Fibroblast of upper back skin (primary cell): ENCODE measurements around the gene RALGDS.

Experiments
- DNase-seq: peaks from one replicate; pipeline ENCODE4 v3.0.0-alpha.2; 2013

Gene RALGDS

DNA sequence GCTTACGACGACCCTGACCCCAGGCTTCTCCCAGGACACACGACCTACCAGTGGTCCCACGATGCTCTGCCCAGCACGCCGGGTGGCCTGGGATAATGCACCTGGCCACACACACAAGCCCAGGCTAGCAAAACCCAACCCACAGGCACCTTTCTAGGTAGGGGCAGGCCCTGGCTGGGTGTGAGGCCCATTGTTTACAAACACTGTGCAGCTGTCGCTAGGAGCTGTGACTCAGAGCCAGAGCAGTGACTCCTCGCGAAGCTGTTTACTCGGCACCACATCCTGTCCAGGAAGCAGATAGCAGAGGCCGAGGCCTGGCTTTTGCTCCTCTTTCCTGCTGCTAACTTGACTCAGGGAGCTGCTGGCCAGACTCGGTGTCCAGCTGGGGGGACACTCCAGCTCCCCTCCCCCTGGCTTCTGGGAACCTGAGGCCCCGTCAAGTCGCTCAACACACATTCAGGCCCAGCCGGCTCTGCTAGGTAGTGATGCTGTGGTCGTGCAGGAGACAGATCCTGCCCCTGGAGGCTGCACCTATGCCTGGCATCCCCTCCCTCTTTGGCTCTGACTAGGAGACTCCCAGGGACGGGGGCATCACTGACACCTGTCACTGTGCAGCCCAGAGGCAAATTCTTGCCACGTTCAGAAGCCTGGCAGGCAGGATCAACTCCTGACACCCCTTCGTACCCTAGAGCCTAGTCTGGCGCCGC, 12.8 kb upstream of the RALGDS start:
- DNase-seq: peak; percentile 79

- DNase-seq: no peak
Measured at GRCh38 chr9:133132174-133132573, 11.1 kb upstream of the RALGDS start.

- DNase-seq: no peak
Measured at GRCh38 chr9:133131506-133131905, 10.5 kb upstream of the RALGDS start.

DNA sequence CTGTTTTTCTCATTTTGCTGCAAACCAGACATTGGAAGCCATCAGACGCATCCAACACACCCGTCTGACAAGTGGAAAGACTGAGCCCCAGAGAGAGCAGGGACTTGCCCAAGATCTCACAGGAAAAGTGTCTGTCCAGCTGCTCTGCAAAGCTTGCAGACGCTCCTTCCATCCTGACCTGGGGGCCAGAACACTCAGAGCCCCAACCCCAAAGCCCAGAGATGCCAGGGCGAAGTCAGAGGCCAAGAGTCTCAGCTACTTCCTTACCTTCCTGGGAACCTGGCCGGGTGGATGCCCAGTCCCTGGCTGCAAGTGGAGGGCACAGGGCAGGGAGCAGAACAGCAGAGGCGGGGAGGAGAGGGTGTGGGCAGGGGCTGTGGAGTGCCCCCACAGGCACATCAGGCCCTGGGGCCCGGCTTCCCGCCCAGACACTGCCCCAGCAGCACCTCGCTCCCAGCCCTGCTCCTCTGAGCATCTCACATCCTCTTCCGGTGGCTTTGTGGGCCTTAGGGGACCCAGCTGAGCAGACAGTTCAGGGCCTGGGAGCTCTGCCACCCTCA, 9.7 kb upstream of the RALGDS start:
- DNase-seq: no peak

DNA sequence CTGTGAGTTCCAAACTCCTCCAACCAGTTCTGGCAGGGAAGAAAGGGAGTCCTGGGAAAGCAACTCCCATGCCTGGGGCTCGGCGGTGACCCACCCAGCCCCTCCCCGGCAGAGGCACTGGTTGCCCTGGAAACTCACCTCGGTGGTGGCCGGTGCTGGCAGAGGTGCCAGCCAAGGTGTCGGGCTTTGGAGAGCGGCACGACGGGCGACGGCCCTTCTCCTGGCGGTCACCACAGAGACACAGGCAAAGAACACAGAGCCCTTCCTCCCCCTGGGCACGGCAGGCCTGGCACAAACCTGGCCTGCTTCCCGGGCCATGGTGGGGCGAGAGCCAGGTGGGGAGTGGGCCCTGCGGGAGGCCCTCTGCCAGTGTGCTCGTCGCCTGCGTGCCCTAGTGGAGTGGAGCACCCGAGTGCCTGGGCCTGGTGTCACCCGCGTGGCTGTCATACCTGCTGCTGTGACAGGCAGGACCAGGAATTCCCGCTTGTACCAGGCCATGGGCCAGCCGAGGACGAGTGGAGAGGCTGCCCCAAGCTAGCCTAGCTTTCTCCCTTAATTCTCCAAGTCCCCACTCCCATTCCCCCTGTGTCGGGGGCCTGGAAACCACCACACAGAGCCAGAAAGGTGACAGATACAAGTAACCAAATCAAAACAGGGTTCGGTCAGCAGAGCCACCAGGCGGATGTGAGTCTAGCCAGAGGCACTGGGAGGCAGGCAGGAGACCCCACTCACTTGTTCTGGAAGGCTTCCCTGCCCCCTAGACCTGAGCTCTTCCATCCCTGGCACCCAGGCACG, 8.2 kb upstream of the RALGDS start:
- no peak for DNase-seq

- DNase-seq: no peak
Measured at GRCh38 chr9:133128152-133128551, 7.1 kb upstream of the RALGDS start.

DNA sequence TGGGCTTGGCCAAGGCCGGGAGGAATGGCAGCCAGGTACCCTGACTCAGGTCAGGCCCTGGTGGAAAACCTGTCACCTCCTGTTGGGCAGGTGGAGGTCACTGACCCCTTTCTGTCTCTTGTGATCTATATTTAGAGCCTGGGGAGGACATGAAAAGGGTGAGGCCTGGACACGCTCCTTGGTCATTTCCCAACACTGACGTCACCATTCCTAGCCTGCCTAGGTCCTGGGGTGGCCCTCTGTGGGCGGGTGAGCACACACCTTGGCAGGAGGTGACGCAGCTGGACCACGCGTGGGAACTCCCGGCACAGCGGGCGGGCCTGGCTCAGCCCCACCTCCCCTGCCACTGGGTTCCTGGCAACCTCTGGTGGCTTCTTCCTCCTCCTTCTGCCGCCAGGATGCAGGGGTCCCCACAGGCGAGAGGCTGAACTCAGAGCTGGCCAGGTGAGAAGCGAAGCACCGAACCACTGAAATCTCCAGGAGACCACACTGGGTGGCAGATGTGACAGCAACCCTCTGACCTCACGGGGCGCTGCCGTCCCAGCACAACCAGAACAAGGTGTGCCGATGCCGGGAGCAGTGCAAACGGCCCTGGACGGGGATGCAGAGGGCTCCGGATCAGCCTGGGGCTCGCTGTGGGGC, 6.4 kb upstream of the RALGDS start:
- DNase-seq: no peak

GRCh38 chr9:133126697-133127339, 5.8 kb upstream of the RALGDS start:
- DNase-seq: no peak

DNA sequence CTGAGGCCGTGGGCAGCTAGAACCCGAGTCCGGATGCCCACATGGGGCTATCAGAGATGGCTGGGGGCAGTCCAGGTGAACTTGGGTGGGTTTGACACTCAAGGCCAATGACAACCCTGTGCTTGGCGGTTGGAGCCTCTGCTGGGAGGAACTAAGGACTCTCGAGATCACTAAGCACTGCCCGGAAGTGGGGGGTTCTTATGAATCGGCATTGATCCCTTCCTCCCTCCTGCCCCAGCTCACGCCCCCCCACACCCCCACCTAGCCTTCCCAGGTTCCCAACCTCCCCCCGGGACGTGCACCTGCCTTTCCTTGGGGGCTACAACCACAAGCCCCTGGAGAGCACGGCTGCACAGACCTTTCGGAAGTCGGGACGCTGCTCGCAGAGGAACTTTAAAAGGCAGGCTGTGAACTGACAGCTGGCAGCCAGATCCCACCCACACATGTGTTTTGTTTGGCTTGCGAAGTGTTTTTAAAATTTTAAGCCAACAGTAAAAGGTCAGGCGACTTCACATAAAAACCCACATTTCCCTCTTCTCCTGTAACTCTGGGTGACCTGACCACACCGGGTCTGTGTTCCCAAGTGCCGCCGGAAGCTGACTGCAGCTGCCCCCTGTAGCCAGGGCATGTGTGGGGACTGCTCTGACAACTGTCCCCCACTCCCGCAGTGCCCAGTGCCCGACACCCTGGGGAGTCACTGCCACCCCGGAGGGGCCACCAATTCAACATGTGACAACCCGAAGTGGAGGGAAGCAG, 5.1 kb upstream of the RALGDS start:
- no peak for DNase-seq

DNA sequence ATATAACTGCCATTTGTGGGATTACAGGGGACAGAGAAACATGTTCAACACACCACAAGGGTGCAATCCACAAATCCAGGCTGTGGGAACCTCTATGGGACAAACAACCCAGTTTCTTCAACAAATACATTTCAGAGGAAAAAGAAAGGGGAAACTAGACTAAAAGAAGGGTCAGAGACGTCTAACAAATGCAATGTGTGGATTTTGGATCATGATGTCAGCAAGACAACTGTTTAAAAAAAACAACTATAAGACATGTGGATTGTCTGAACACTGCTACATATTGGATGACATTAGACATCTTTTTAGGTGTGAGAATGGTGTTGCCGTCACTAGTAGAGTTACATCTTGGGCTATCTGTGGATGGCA, 3.9 kb upstream of the RALGDS start:
- no peak for DNase-seq

DNA sequence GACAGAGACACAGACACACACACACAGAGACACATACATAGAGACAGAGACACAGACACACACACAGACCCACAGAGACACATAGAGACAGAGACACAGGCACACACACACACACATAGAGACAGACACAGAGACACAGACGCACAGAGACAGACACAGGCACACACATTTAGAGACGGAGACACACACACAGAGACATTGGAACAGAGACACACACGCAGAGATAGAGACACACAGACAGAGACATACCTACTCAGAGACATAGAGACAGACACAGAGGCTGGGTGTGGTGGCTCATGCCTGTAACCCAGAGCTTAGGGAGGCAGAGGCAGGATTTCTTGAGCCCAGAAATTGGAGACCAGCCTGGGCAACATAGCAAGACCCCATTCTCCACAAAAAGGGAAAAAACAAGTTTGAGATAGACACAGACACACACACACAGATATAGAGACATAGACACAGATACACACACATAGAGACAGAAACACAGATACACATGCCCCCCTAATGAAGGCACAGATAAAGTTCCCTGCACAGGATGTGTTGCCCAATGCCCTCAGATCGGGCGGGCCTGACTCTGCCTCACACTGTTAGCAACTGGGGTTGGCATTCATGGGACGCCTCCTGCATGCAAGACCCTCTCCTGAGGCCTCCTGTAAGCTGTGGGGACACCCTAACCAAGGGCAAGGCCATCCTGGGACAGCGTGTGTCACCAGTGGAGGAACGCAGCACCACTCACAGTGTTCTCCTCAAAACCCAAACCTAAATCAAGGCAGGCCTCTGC, 3.3 kb upstream of the RALGDS start:
- DNase-seq: no peak

DNA sequence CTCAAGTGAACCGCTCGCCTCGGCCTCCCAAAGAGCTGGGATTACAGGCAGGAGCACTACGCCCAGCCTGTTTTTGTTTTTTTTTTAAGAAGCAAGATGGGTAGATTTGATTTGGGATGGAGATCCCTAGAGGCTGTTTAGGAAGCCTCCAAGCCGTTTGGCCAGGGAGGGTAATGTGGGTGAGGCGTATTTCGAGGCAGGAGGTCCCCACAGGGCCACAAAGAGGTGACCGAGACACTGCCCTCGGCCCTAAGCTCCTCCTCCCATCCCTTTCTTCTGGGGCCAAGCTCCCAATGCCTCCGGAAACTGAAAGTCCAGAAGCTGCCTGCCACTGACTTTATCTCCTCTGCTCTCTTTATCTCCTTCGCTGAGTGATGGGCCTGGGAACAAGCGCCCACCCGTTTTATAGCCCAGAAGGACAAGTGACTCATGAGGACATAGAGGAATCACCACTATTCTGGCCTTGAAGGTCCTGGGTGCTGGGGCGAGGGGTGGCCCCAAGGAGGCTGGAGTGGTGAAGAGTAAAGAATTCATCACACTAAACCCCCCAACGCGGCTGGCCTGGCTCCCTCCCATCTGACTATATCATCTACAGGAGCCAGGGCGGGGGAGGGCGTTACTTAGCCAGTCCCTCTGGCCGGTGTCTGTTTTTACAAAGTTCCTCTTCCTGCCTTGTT, 2.0 kb upstream of the RALGDS start:
- DNase-seq: peak; percentile 25

GRCh38 chr9:133122605-133122934, 1.5 kb upstream of the RALGDS start:
- DNase-seq: no peak

- DNase-seq: no peak
Measured at GRCh38 chr9:133121915-133122550, 993 bp upstream of the RALGDS start.

DNA sequence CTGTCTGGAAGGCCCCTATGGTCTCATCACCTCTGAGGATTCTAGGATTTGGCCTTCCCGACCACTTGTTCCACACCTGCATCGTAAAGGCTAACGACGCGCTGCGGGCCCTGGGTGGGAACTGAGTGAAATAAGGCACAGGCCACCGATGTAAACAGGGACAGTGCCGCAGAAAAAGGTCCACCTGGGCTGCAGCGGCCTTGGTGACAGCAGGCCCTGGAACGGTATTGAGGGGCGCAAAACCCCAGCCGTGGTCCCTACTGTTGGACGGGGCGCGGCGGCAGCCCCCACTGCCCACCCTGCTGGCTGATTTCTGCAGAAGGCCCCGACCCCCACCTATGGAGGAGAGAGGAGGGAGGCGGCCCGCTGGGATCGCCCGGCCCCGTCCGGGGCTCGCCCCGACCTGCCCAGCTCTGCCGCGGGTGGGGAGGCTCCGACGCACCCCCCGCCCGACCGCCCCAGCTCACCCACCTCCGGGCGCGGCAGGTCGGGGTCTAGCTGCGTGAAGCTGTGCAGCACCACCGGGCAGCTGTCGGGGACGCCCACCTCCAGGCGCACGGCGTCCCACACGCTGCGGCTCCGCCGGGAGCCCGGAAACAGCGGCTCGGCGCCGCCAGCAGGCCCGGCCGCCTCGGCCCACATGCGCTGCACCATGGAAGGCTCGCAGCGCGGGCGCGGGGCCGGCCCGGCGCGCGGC, 391 bp downstream of the RALGDS start:
- DNase-seq: no peak

- no peak for DNase-seq
Measured at GRCh38 chr9:133119846-133120500, 1.1 kb downstream of the RALGDS start.

GRCh38 chr9:133119103-133119845, 1.8 kb downstream of the RALGDS start:
- DNase-seq: peak; percentile 71

GRCh38 chr9:133118568-133118967, 2.5 kb downstream of the RALGDS start:
- no peak for DNase-seq

- DNase-seq: no peak
Measured at GRCh38 chr9:133118179-133118520, 2.9 kb downstream of the RALGDS start.
